Glomerular visceral epithelial cell (primary cell): ENCODE results near the gene AEBP1.
A peak's percentile ranks its signal among the peaks of the same experiment; 100 is the strongest.

Source experiments
- DNase-seq: peaks from one replicate; pipeline ENCODE4 v3.0.0-alpha.2; 2016; ENCODE audit errors: extremely low spot score

Gene AEBP1

GRCh38 chr7:44155191-44156185, 51.3 kb downstream of the AEBP1 start:
- DNase-seq = no peak

- DNase-seq = no peak
These were observed 52.4 kb downstream of the AEBP1 start for GRCh38 chr7:44156453-44157010.

GRCh38 chr7:44157116-44158080, 53.3 kb downstream of the AEBP1 start:
- no peak for DNase-seq

- no peak for DNase-seq
These were observed 54.1 kb downstream of the AEBP1 start for GRCh38 chr7:44158096-44158872.

GRCh38 chr7:44158873-44159631, 54.9 kb downstream of the AEBP1 start:
- DNase-seq = no peak

GRCh38 chr7:44159824-44160630, 55.9 kb downstream of the AEBP1 start:
- DNase-seq = no peak

- DNase-seq = no peak
These were observed 57.2 kb downstream of the AEBP1 start for GRCh38 chr7:44161371-44161770.

GRCh38 chr7:44162179-44162578, 58.0 kb downstream of the AEBP1 start:
- no peak for DNase-seq

- DNase-seq = no peak
These were observed 58.7 kb downstream of the AEBP1 start for GRCh38 chr7:44162785-44163395.

GRCh38 chr7:44163591-44163990, 59.4 kb downstream of the AEBP1 start:
- DNase-seq = peak; percentile 90
